ENCODE data around the gene PPM1K.
"Not testable (repeated sequence)": the region's sequence is repeated elsewhere in the genome, so short reads cannot be mapped to it uniquely, and the experiment has no call there.

PPM1K gene

DNA sequence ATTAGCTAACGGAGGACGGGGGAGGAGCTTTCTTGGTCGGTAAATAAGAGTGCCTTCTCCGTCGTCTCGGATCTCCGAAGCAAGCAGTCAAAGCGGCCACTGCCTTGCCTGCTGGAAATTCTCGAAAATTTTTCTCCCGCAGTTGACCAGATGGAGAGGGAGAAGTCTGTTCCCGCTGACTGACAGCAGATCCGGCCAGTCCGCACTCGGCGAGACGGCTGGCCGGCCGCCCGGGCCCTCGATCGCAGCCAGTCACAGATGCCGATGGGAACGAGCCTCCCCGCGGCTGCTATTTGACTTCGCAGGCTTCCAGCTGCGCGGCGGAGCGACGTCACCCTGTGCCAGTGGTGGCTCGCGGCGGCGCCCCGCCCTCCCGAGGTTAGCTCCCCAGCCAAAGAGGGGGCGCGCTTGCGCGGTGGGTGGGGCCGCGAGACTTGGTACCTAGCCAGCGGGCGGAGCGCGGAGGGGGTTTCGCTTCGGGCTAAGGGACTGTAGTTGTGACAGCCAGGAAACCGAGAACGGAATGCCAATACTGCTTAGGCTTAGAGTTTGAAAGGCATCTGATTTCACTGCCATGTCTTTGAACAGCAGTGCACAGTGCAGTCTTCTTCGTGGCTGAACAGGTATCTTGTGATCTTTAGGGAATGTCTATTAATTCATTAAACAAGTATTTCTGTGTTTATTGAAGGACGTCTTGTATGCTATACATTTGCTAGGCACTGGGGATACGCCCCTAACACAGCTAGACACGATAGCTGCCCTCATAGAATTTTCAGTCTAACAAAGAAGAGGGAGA is at the start of gene PPM1K:
Gene PPM1K (minus strand): TSS at position 123 of the 796 bp plus-strand sequence. CDS start 5,978 bp downstream, outside the sequence.
- DNase-seq, result peak; percentile 98

DNA sequence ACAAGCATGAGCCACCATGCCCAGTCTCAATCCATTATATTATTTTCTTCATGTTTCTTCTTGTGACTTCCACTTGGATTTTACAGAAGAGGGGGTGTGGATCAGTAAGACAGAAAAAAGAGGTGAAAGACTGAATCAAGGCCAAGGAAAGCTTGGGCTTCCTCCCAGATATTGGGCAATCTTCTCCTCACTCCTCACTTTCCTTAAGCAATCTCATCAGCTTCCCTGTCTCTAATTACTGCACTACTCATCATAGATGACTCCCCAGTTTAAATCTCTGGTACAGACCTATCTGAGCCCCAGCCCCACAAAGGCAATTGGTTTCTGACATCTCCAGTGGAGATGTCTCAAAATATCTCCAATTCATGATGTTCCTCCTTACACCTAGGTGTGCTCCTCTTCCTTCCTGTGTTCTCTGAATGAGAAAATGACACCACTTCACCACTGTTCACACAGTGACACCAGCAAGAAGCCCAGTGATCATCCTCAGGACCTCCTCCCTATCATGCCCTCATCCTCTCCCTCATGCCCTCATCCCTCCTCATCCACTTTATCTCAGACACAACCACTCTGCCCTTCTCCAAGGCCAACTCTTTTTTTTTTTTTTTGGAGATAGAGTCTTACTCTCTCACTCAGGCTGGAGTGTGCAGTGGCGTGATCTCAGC is 49.5 kb upstream of the PPM1K start:
- DNase-seq, result no peak

DNA sequence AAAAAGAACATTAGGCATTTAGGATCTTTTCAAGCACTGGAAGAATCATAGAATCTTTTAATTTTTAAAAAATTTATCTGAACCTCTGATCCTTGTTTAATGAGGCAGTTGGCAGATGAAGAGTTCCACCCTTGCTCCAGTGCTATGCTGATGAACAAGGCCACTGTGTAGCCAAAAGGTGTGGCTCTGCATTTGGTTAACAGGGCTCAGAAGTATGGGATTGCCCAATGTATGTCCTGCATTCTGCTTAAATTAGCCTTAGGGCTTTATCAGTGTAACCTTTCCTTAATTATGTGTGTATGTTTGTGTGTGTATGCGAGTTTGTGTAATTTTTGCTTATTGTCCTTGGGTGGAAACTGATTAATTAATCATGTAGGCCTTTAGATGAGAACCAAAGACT is 43.3 kb upstream of the PPM1K start:
- DNase-seq, result no peak

DNA sequence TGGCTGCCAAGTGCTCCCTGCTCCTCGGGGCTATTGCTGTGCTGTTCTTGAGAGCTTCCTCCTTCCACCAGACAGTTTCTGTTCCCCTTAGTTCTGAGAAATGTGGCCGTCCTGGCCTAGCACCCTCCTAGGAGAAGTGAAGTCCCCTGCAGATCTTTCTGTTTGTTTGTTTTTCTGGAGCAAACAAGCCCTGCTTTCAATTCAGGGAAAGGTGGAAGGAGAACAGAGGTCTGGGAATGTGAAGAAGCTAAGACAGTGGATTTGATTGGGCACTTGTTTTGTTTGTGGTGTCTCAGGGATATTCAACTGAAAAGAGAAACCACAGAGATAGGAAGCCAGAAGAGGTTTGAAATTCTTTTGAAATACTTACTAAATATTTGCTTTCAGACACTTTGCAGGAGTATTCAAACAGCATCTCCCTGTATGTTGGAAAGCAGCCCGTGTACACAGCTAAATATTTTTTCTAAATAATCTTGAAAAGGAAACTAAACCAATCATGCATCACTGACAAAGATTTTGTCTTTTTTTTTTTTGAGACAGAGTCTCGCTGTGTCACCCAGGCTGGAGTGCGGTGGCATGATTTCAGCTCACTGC is 36.5 kb upstream of the PPM1K start:
- no peak for DNase-seq

GRCh38 chr4:88320224-88320779 is 35.9 kb upstream of the PPM1K start:
- DNase-seq, result no peak

- no peak for DNase-seq
Measured at GRCh38 chr4:88318751-88319350, 34.5 kb upstream of the PPM1K start.

DNA sequence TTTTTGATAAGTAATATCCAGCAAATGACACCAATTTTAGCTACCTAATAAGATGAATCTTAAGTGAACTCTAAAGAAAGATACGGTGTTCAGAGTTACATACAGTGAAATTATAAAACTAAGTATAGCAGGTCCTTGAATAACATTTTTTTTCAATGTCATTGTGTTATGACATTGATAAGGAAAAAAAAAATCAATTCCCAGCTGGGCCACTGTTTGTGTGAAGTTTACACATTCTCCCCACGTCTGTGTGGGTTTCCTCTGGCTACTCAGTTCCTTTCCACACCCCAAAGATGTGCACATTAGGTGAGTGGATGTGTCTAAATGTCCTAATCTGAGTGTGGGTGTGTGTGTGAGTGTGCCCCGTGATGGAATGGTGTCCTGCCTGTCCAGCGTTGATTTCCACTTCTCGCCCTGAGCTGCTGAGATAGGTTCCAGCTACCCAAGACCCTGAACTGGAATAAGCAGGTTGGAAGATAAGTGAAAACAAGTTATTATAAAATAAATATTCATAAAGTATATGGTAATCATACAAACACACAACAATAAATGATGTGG is 31.2 kb upstream of the PPM1K start:
- DNase-seq, result no peak

- DNase-seq, result not testable (repeated sequence)
Measured at GRCh38 chr4:88313088-88313624, 28.8 kb upstream of the PPM1K start.

DNA sequence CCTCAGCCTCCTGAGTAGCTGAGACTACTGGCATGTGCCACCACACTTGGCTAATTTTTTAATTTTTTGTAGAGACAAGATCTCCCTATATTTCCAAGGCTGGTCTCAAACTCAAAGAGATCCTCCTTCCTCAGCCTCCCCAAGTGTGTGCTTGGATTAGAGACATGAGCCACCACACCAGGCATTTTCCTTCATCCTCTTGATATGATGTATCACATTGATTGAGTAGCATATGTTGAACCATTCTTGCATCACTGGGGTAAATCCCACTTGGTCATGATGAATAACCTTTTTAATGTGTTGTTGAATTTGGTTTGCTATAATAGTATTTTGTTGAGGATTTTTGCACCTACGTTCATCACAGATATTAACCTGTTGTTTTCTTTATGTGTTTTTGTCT is 24.2 kb upstream of the PPM1K start:
- DNase-seq, result no peak

DNA sequence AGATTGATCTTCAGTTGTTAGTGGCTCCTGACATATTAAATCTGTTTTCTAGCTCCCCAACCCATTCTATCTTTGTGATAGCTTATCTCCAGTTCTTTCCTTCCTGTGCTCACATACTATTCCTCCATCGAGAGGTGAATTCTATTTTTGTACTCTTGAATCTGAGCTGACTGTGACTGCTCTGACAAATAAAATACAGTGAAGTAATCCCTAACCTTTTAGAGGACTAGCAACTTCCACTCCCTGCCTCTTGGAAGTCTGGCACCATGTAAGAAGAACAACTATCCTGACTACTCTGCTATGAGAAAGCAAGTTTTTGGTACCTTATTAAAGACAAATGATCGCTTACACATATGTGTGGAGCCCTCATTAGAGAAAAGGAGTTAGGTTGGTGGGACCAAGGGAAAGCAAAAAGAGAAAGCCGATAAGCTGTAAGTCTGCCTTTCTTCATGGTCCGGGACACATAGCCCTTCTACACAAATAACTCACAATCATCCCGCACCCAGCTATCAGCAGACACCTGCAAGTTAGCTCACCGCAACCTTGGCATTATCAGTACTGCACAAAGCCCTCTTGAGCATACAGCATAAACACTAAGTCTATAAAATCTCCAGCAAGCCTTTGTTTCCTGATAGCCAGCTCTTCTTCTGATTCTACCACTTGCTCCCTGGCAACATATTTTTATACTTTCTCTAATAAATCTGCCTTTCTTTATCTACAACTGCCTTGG is 13.5 kb upstream of the PPM1K start:
- no peak for DNase-seq

DNA sequence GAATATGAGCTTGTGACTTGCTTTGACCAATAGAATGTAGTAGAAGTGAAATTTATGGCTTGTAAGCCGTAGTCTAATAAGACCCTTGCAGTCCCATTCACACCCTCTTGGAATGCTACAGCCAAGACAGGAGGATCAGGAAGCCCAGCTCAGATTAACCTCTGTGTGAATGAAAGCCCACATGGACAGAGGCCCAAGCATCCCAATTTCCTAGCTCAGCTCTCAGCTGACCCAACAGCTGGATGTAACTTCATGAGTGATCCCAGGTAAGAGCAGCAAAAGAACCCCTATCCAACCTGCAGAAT is 12.8 kb upstream of the PPM1K start:
- no peak for DNase-seq

- no peak for DNase-seq
Measured at GRCh38 chr4:88296413-88297211, 12.3 kb upstream of the PPM1K start.

DNA sequence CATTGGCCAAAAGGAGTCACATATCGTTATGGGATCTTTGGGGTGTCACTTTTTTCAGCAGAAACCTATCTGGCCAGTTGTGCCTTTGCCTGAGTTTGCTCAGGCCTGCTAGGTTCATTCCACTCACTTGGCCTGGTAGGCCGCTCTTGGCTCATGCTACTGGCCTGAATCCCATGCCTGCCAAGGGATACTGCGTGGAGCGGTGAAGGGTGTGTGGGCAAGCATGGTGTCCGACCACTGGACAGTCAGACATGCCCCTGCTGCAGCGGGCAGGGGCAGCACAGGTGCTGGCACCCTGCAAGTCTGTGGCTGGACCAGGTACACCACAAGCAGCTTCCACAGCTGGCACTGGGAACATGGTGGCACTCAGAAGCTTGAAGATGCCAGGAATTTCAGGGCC is 11.3 kb upstream of the PPM1K start:
- no peak for DNase-seq

DNA sequence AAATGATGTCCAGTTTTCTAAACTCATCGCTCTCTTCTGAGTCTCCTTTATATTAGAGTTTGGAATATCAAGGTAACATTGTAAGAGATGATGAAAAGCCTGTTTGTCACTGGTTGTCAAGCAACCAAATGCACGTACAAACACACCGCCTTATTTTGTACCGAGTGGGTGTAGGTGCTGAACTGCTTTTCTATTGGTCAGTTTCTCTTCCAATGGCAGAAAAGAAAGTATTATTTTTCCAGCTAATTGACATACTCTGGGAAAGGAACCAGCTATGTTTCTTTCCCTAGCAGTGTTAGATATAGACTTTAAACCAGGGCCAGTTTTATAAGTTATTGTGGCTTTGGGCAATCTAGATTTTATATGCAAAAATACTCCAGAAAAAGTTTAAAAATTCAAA is 6.6 kb upstream of the PPM1K start:
- DNase-seq, result no peak

DNA sequence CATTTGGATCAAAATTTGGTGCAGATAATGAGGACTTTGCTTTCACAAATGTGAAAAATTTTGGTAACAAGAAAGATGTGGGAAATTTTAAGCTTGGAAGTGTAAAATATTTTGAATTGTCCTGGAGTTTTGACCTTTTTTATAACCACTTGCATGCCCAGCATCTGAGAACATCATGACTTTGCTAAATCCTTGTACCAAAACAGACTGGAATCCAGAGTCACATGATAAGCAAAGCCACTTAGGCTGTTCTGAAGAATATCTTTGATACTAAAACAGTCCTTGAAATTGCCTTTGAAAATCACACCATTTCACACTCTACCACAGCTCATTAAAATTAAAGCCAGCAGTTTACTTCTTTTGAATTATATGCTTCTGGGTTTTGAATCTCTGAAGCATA is 2.5 kb upstream of the PPM1K start:
- DNase-seq, result no peak

GRCh38 chr4:88285235-88285653 is 883 bp upstream of the PPM1K start:
- DNase-seq, result no peak

DNA sequence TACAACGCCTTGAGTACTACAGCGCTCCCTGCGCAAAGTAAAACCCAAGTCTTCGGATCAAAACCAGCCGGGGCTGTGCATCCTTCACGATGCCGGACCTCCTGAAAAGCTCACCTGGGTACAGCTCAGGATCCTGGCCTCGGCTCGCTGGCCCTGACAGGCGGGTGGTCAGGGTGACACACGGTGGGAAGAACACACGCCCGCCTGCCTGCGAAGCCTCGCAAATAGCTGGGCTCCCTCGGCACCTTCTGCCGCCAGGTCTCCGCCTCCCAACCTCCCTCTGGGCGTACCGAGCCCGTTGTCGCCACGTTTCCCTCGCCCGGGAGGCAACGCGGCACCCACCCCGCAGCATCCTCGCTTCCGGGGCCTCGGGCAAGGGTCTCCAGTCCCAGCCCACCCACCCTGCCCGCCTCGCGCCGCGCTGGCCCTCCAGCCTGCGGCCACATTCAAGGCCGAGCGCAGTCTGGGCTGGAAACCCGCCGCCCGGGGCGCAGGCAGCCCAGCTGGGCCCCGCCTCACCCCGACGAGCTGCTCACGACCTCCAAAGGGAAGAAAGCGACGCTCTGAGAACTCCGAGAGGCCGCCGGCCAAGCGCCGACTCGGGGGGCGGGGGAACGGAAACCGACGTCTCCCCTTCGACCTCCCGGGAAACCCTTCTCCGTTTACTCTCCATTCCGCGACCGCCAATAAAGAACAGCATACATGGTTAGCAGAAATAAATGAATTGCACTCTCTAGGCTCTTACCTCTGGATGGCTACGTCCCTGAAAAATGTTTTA is 511 bp downstream of the PPM1K start:
- peak; percentile 56 for DNase-seq

GRCh38 chr4:88280228-88280795 is 4.0 kb downstream of the PPM1K start:
- no peak for DNase-seq

GRCh38 chr4:88277711-88278225 is 6.6 kb downstream of the PPM1K start:
- no peak for DNase-seq
